ENCODE data around the gene ZFYVE28.
A peak's percentile ranks its signal among the peaks of the same experiment; 100 is the strongest.

Gene ZFYVE28

DNA sequence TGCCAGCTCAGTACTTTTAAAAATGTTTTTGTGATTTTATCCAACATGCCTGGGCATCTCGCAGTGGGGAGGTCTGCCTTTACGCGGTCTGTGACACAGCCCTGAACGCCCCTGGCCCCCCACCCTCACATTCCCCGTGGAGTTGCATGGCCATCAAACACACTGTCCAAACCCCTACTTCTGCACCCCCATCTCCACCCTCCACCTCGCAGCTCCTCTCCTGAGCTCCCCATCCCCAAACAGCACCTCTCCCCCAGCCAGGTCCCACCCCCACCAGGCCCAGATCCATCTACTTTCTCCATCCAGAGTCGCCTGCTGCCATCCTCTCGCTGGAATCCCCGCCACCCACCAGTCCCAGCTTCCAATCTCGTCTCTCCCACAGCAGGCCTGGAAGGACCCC, 9.5 kb downstream of the ZFYVE28 start:
- no peak for DNase-seq

- DNase-seq: peak in 1 of 2 donors; percentile 24
Observed at GRCh38 chr4:2408401-2408958, 10.0 kb downstream of the ZFYVE28 start.

DNA sequence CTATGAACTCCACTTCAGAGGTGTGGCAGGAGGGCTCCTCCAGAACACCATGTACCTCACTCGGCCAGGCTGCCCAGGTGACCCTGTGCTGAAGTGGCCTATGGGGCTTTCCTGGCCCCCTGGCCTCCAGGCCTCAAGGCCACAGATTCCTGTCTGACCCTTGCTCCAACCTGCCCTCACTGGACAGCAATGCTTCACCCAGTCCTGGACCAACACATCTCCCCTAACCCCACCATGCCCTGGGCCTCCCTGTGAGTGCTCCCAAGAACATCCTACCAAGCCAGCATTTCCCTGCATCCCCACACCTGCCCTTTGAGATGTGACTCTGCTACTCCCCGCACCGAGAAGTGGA, 10.5 kb downstream of the ZFYVE28 start:
- no peak for DNase-seq

- DNase-seq: no peak
Observed at GRCh38 chr4:2406920-2407319, 11.5 kb downstream of the ZFYVE28 start.

GRCh38 chr4:2406406-2406805, 12.0 kb downstream of the ZFYVE28 start:
- DNase-seq: no peak

DNA sequence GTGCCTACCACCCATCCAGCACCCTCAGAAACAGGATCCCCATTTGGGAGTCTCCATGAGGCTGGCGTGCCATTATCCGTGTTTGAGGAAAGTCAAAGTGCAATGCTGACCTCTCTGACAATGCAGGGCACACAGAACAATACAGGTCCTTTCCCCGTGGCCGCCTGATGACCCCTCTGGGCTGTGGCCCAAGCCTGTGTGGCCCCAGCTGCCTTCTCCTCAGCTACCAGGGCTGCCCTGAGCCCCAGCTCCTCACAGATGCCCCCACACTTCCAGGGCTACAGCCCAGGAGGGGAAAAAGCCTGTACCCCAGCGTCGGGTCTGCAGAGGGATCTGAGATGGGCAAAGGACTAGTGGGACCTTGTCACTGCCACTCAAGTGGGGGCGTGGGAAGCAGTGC, 15.5 kb downstream of the ZFYVE28 start:
- DNase-seq: no peak

GRCh38 chr4:2402048-2402842, 16.2 kb downstream of the ZFYVE28 start:
- no peak for DNase-seq

DNA sequence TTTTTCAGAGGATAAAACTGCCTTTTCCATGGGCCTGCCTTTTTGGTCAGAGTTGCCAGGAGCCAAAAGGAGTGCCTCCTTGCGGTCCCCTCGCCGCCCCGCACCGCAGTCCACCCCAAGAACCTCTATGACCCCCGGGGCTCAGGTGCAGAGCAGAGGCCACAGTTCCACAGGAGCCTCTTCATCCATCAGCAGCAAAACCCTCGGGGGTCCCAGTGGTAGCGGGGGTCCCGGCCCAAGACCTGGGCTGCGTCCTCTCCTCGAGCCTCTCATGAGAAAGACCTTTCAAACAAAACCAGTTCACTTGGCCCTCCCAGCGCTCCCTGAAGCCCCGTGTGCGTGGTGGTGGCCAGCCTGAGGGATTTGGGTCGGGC, 16.8 kb downstream of the ZFYVE28 start:
- no peak for DNase-seq

DNA sequence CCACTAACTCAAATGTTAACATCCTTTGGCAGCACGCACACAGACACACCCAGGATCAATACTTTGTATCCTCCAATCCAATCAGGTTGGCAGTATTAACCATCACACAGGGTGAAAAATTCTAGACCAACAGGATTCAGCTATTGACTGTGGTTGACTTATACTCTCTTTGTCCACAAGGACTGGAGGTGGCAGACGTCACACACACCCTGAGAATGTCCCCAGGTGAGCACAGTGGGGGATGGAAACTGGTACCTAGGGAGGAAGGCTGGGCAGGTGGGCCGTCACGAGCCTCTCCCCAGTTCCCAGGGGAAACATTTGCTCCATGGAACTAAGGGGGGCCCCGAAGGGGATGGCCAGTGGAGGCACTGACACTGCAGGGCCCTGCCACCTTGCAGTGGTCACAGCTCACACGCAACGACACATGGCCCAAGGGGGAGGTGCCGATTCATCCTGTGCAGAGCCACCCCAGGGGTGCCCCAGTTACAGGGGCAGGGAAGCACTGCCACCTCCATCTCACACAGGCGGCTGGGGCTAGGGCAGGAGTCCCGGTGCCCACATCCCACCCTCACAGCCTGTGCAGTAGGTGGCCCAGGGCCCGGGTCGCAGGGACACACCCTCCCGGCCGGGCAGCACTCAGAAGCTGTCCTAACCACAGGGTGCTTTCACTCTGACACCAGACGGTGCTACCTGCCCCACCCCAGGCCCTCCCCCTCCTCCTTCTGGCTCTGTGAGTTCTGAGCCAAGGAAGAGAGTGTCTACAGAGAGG, 17.4 kb downstream of the ZFYVE28 start:
- no peak for DNase-seq

- DNase-seq: no peak
Observed at GRCh38 chr4:2399631-2400190, 18.7 kb downstream of the ZFYVE28 start.

DNA sequence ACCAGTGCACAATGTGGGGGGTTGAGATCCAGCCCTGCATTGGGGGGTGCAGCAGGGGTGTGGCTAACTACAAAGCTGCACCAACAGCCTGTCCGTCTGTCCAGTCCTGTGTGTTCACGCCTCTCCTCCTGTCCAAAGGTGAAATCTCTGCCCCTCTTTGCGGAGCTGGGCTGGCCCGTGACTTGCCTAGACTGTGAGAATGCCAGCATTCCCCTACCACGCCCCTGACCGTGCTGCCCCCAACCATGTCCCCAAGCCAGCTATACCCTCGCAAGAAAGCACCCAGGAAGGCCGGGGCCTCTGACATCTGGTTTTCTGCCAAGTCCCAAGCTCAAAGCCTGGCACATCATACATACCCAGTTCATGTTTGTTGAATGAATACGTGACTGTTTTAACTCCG, 19.2 kb downstream of the ZFYVE28 start:
- DNase-seq: no peak

GRCh38 chr4:2397596-2398379, 20.7 kb downstream of the ZFYVE28 start:
- DNase-seq: no peak

GRCh38 chr4:2396781-2397368, 21.6 kb downstream of the ZFYVE28 start:
- no peak for DNase-seq

DNA sequence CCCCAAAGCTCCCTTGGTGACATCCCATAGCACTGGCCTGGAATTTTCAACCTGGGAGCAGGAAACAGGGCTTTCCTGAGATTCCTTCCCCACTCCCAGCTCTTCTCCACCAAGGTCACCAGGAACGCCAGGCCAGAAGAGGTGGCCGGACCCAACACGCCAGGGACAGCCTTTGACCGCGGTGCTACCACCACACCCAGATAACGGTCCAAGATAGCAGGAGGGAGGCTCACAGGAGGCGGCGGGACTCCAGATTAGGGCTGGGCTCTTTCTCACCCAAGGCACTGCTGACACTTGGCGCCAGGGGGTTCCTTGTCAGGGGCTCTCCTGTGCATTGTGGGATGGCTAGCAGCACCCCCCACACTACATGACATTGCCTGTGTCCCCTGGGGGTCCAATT, 22.9 kb downstream of the ZFYVE28 start:
- no peak for DNase-seq

GRCh38 chr4:2395038-2395437, 23.4 kb downstream of the ZFYVE28 start:
- no peak for DNase-seq

DNA sequence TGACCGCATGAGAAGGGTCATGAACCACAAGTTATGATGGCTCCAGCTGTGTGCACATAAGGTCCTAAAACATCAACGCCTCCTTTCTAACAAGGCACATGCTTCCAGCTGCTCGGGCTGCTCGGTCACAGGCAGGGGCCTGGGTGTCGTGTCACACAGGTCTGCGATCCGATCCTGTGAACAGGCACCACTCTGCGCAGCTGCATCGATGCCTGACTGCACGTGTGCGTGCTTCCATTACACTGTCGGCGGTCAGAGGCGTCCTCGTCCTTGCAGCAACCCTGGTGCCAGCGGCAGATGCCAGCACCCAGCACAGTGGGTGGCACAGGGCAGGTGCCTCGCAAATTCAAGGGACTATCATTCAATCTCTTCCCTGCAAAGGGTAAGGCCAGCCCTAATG, 23.9 kb downstream of the ZFYVE28 start:
- DNase-seq: no peak

- DNase-seq: peak in 1 of 2 donors; percentile 19
Observed at GRCh38 chr4:2393353-2394270, 24.8 kb downstream of the ZFYVE28 start.

DNA sequence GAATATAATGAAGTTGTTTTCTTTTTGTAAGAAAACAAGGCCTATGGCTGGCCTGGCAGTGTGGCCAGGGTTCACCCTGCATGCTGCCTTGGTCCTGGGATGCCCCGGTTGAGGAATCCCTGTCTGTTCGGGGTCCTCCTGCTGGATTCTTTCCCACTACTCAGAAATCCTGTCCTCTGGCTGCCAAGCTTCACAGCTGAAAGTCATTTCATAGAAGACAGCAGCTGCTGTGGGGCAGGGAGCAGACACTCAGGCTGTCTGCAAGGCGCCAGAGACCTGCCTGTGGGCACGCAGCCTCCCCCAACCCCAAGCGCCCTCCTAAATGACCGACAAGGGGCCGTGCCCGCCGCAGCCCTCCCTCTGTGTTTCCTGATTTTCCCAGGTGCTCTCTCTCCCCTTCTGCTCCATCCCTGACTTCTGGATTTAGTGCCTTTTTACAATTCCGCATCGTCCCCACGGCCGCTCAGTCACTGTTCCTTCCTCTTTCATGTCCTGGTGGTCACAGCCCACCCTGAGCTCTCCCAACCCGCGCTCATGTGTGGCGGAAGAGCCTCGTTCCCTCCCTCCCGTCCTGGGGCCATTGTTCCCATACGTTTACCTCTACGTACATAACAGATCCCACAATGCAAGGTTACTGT, 27.5 kb downstream of the ZFYVE28 start:
- DNase-seq: no peak

DNA sequence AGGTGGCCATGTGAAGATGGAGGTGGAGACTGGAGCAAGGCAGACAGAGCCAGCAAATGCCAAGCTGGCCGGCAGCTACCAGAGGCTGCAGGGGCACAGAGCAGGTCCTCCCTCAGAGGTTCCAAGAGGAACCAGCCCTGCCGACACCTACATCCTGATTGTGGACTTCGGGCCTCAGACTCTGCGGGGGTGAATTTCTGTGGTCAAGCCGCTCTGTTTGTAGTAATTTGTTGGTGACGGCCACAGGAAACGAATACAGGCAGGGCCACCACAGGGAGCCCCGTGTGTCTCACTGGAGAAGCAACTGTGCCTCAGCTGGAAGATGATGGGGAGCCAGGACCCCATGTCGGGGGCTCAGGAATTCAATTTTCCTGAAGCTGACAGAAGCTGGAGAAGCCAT, 28.3 kb downstream of the ZFYVE28 start:
- no peak for DNase-seq

DNA sequence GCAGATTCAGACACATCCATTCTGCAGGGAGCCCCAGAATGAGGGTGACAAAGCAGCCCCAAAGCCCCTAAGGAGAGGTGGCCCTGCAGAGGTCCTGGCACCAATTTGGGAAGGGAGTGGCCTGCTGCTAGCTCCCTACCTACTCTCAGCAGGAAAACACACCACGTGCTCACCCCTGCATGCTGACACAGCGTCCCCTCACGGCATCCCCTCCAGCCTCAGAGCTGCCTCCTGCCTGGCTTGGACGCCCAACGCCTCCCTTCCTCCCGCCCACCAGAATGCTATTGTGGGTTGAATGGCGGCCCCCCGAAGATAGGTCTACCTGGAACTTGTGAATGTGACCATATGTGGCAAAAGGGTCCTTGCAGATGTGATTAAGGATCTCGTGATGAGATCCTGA, 28.8 kb downstream of the ZFYVE28 start:
- no peak for DNase-seq

All from CD4-positive, alpha-beta T cell treated with Interferon alpha-2 for 1 hour (primary cell).